ENCODE results near the gene PRAMEF25. TPM values are rescaled to one million over a fixed set of nuclear protein-coding genes. Genes with fewer than 3 reads are reported as not detected.

Gene PRAMEF25
- total RNA-seq: not detected in 2 replicates

GRCh38 chr1:13070474-13070873 is at the start of gene PRAMEF25:
Gene PRAMEF25, plus strand, starts transcription at chr1:13070774. Its CDS starts 2,920 bp downstream, at chr1:13073694.

GRCh38 chr1:13056475-13056874 is 14.1 kb upstream of the PRAMEF25 start, which contains the start of gene PRAMEF27:
Gene PRAMEF27, minus strand, starts transcription at chr1:13056575. Its CDS starts 2,916 bp downstream, at chr1:13053659.

GRCh38 chr1:13116754-13117153 is 46.2 kb downstream of the PRAMEF25 start, which contains the start of gene HNRNPCL2:
Gene HNRNPCL2, minus strand, starts transcription at chr1:13116854. Its CDS starts 454 bp downstream, at chr1:13116400.

Other genes starting within 250 kb of the PRAMEF25 start
- gene PRAMEF11, start 239.4 kb upstream of the PRAMEF25 start, total RNA-seq: not detected in 2 replicates
- gene HNRNPCL1, start 222.1 kb upstream of the PRAMEF25 start, total RNA-seq: not detected in 2 replicates
- not detected in 2 replicates for gene PRAMEF2, start 213.7 kb upstream of the PRAMEF25 start, total RNA-seq
- not detected in 2 replicates for gene PRAMEF4, start 184.6 kb upstream of the PRAMEF25 start, total RNA-seq
- not detected in 2 replicates for gene PRAMEF10, start 172.5 kb upstream of the PRAMEF25 start, total RNA-seq
- not detected in 2 replicates for gene PRAMEF7, start 154.2 kb upstream of the PRAMEF25 start, total RNA-seq
- gene PRAMEF6, start 123.2 kb upstream of the PRAMEF25 start, total RNA-seq: not detected in 2 replicates
- not detected in 2 replicates for gene PRAMEF27, start 14.2 kb upstream of the PRAMEF25 start, total RNA-seq
- gene HNRNPCL3, start 10.0 kb upstream of the PRAMEF25 start, total RNA-seq: not detected in 2 replicates
- not detected in 2 replicates for gene HNRNPCL2, start 46.1 kb downstream of the PRAMEF25 start, total RNA-seq
- not detected in 2 replicates for gene PRAMEF26, start 85.2 kb downstream of the PRAMEF25 start, total RNA-seq
- gene HNRNPCL4, start 94.9 kb downstream of the PRAMEF25 start, total RNA-seq: not detected in 2 replicates
- not detected in 2 replicates for gene PRAMEF9, start 101.1 kb downstream of the PRAMEF25 start, total RNA-seq
- gene PRAMEF13, start 130.6 kb downstream of the PRAMEF25 start, total RNA-seq: not detected in 2 replicates
- not detected in 2 replicates for gene PRAMEF18, start 155.4 kb downstream of the PRAMEF25 start, total RNA-seq
- gene PRAMEF5, start 183.4 kb downstream of the PRAMEF25 start, total RNA-seq: not detected in 2 replicates
- not detected in 2 replicates for gene PRAMEF8, start 214.4 kb downstream of the PRAMEF25 start, total RNA-seq
- not detected in 2 replicates for gene PRAMEF33, start 232.8 kb downstream of the PRAMEF25 start, total RNA-seq
- gene PRAMEF15, start 244.8 kb downstream of the PRAMEF25 start, total RNA-seq: not detected in 2 replicates

Data from articular chondrocyte of knee joint (primary cell).